B cell (primary cell): ENCODE data around the gene TRIM9.

Source experiments
- CTCF ChIP-seq: fragments of 200-600 bp; IDR thresholded peaks from one replicate; pipeline ENCODE4 v1.8.0; 2022; ENCODE audit warnings: antibody characterized with exemption, mild to moderate bottlenecking
- EZH2 ChIP-seq: IDR thresholded peaks from 2 replicates; pipeline ENCODE4 v1.6.1; 2012; ENCODE audit warnings: borderline replicate concordance, low read depth, mild to moderate bottlenecking, moderate library complexity, low read length; ENCODE audit not compliant: insufficient read depth, poor library complexity, severe bottlenecking

GRCh38 chr14:51131516-51131915, 36.6 kb upstream of the TRIM9 start:
- TF ChIP-seq CTCF (no peak), EZH2 (no peak)
